NT2/D1 (cell line): ENCODE results near the gene ZNF565.

Experiments
- SUZ12 ChIP-seq: IDR thresholded peaks from 2 replicates; pipeline ENCODE4 v1.6.1; 2011; ENCODE audit not compliant: insufficient read length, insufficient read depth; ENCODE audit errors: extremely low read depth
- YY1 ChIP-seq: IDR thresholded peaks from 2 replicates; pipeline ENCODE4 v1.6.1; 2011; ENCODE audit not compliant: insufficient read length, insufficient read depth
- ZNF274 ChIP-seq: IDR thresholded peaks from 2 replicates; pipeline ENCODE4 v1.6.1; 2011; ENCODE audit warnings: mild to moderate bottlenecking, low read depth, low read length

GRCh38 chr19:36225219-36225892 is 10.9 kb upstream of the ZNF565 start:
- no peak for TF ChIP-seq ZNF274
- no peak for TF ChIP-seq SUZ12
- TF ChIP-seq YY1 = no peak
